Fibroblast of lung (primary cell): ENCODE data around the gene CEP128.

ENCODE experiments used
- CTCF ChIP-seq, 2 donors: IDR thresholded peaks in 1 of 2; conservative IDR thresholded peaks in 1 of 2; 1 replicate in 1 of 2; 2 replicates in 1 of 2; pipeline ENCODE4 v1.5.1; 2011 to 2012; ENCODE audit warnings: low read length in 2 of 2, control low read depth in 1 of 2, inconsistent platforms in 1 of 2, low read depth in 1 of 2, mild to moderate bottlenecking in 1 of 2
- EZH2 ChIP-seq: IDR thresholded peaks from 2 replicates; pipeline ENCODE4 v1.5.1; 2012; ENCODE audit warnings: low read length, control low read depth, mild to moderate bottlenecking; ENCODE audit errors: missing control alignments

GRCh38 chr14:80776186-80776585 lies 165.4 kb downstream of the CEP128 start:
- TF ChIP-seq CTCF (conservative IDR thresholded peaks at IDR 0.05 in 1 of 2, IDR thresholded peaks at IDR 0.05 in 1 of 2; ENCODE audit: low read depth in 1 of 2, low read length in 2 of 2): no peak
- no peak for TF ChIP-seq EZH2
